HG03175 (cell line): ENCODE data around the gene PRSS1.
"Not testable (repeated sequence)": the region's sequence is repeated elsewhere in the genome, so short reads cannot be mapped to it uniquely, and the experiment has no call there.

Experiments used
- ATAC-seq: cut with Tn5 transposase; IDR thresholded peaks from one replicate; pipeline ENCODE4 v1.9.1; 2021; ENCODE audit warnings: mild to moderate bottlenecking, moderate library complexity; ENCODE audit not compliant: unreplicated experiment

Gene PRSS1

DNA sequence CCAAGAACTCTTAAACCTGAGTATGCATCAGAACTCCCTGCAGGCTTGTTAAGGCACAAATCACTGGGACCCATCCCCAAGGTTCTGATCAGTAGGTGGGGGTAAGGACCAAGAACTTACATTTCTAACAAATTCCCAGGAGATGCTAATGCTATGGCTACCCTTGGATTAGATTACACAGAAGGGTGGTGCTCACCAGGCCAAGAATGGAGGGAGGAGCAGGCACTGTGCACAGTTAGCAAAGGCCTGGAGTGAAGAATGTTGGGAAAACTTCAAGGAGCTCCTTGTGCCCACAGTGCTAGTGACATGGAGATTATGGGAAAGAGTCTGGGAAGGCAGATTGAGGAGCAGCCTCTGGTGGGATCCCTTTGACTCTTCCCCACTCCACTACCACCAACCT, 23.4 kb downstream of the PRSS1 start:
- no peak for ATAC-seq

DNA sequence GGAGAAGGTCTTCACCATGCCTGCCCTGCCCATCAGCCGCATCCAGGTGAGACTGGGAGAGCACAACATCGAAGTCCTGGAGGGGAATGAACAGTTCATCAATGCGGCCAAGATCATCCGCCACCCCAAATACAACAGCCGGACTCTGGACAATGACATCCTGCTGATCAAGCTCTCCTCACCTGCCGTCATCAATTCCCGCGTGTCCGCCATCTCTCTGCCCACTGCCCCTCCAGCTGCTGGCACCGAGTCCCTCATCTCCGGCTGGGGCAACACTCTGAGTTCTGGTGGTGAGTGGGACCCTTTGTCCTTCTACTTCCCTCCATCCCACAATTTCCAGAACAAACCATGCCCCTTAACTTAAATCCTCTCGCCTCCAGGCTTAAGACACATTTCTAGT, 24.0 kb downstream of the PRSS1 start:
- no peak for ATAC-seq

- no peak for ATAC-seq
These were observed 24.9 kb downstream of the PRSS1 start for GRCh38 chr7:142773937-142774744.

DNA sequence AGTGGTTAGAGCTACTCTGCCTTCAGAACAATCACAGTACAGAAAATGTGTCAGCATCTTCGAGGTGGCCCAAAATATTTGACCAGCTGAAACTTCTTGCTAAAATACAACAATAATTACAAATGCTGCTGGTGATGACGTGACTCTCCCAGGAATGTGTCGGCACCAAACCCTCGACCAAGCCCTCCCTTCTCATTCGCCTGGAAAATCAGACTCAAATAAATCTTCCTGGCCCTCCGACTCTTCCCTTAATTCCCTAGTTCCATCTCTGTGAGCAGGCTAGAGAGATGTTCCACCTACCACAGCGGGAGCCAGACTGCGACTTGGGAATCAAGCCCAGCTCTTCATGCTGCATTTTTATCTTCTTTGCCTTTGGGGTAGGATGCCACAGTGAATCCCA, 25.6 kb downstream of the PRSS1 start:
- no peak for ATAC-seq

DNA sequence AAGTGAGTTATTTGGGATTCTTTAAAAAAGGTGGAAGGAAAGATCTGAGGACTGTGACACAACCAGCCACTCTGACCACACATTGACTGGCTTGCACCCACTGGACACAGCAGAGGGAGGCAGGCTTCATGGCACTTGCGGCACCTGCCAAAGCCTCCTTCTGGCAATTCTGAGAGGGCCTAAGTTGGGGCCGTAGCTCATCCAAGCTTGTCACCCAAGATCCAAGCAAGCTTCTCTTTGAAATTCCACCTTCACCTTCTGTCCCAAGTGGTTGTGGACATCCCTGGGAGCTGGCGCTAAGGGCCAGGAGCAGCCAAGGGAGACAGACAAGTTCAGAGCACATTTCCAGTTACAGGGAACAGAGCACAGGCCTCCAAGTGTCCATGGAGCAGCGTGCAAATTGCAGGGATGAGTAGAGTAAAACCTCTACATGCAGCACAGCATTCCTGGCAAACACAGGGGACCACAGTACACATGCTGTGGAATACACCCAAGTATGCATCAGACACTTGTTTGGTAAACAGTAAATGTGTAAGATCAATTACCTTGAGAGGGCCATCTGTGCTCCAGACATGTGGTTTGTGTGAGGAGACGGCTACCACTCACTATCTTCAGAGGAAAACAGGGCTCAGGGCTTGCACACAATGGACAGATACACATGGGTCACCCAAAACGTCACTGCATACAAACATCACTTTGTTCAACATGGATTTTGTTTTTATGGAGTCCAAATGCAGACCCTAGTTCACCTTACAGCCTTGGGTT, 26.3 kb downstream of the PRSS1 start:
- not testable (repeated sequence) for ATAC-seq

GRCh38 chr7:142776206-142776844, 27.1 kb downstream of the PRSS1 start:
- ATAC-seq, result no peak

DNA sequence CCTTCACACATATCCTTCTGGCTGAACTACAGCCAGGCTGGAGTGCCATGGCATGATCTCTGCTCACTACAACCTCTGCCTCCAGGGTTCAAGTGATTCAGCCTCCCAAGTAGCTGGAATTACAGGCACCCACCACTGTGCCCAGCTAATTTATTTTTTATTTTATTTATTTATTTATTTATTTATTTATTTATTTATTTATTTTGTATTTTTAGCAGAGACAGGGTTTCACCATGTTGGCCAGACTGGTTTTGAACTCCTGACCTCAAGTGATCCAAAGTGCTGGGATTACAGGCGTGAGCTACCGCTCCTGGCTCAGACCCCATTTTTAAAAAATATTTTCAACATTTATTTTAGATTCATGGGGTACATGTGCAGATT, 27.6 kb downstream of the PRSS1 start:
- not testable (repeated sequence) for ATAC-seq

DNA sequence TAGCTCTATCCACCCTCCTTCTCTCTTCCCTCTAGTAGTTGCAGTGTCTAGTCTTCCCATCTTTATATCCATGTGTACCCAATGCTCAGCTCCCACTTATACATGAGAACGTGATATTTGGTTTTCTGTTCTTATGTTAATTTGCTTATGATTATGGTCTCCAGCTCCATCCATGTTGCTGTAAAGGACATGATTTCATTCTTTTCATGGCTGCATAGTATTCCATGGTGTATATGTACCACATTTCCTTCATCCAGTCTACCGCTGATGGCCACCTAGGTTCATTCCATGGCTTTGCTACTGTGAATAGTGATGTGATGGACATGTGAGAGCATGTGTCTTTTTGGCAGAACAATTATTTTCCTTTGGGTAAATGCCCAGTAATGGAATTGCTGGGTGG, 28.0 kb downstream of the PRSS1 start:
- ATAC-seq, result no peak

DNA sequence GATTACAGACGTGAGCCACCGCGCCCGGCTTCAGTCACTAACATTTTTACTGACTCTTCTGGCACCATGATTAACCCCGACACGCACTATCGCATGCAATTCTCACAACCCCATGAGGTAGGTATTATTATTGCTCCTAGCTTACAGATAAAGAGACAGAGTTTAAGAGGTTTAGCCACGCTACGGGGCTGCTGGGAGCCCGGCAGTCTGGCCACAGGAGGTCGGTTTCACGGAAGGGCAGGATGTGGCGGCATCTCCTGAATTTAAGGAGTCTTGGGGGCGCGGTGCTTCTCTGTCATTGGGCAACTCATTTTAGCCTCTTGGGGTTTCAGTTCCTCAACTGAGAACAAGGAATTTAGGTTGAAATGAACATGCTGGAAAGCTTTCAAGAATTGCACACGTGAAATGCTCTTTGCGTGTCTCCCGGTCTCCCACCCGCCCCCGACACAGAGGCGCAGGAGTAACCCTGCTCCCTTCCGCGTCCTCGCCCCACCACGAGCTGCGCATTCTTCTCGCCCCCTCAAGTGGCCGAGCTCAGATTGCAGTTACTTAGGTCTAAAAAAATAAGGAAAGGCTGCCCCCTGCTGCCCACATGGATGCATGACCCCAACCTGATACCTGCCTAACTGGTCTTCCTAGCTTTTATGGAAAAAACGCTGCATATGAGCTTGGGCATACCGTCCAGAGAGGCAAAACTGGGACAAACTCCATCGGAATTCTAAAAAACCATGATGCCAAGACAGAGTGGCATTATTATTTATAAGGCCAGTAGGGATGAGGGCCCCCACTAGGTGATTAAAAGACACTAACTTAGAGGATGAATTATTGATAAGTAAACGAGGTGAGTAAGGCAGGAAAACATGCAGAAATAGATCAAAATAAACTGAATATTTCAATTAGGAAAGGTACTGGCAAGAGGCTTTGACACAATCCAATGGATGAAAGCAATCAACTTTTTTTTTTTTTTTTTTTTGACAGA, 33.9 kb downstream of the PRSS1 start:
- peak; percentile 92 for ATAC-seq

GRCh38 chr7:142784096-142784495, 34.8 kb downstream of the PRSS1 start:
- no peak for ATAC-seq

GRCh38 chr7:142784716-142785115, 35.4 kb downstream of the PRSS1 start:
- no peak for ATAC-seq

- ATAC-seq, result no peak
These were observed 36.6 kb downstream of the PRSS1 start for GRCh38 chr7:142785841-142786250.

GRCh38 chr7:142787034-142787768, 37.9 kb downstream of the PRSS1 start:
- ATAC-seq, result no peak

- ATAC-seq, result no peak
These were observed 38.5 kb downstream of the PRSS1 start for GRCh38 chr7:142787783-142788182.

GRCh38 chr7:142788303-142789289, 39.3 kb downstream of the PRSS1 start:
- no peak for ATAC-seq

DNA sequence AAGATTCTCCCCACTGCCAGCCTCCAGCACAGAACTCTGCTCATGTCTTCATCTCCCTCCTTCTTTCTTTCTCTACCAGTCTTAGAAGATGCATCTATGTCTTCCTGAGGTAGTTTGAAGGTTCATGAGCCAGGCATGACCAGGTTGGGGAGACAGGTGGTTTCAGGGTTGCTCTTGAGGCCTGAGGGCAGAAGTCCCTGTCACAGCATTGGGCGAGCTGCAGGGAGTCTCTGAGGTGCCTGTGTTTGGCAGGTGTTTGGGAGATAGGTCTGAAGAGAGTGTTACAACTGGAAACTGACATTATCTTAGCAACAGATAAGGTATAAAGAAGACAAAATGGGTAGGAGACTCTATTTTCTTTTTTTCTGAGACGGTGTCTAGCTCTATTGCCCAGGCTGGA, 40.2 kb downstream of the PRSS1 start:
- ATAC-seq, result no peak

DNA sequence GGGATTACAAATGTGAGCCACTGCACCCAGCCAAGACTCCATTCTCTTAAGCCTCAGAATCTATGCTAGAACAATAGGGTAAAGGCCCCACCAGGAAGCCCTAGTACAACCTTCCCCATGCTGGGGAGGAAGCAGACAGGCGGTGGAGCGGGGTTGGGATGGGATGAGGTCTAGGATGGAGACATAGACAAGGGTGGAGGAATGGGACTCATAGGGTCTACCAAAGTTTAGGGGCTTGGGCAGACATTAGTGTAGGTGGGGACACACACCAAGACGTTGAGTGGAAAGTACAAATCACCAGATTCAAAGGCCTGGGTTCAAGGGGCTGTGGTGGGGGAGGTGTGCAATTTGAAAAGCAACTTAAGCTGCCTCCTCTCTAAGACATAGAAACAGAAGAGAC, 40.8 kb downstream of the PRSS1 start:
- no peak for ATAC-seq

DNA sequence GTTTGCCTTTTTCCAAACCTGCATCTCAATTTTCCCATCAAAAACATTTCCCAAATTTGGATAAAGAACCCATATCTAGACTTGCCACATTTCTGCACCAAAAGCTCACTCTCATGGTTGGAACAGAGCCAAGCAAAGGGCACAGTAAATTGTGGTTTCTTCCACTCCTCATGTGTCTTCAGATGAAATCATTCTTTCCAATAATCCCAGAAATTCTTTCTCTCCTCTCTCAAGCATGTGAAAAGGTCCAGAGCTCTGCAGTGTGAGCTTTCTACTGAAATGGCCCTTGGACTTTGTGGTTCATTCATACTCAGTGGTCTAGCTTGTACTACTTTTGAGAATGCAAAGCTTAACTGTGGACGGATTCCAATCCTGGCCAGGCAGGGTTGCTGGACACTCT, 41.3 kb downstream of the PRSS1 start:
- ATAC-seq, result no peak

- ATAC-seq, result no peak
These were observed 42.2 kb downstream of the PRSS1 start for GRCh38 chr7:142791502-142791901.
